Measurements from ENCODE around the gene S100A2.

The S100A2 gene

GRCh38 chr1:153571706-153572105 is 6.1 kb upstream of the S100A2 start:
- Histone ChIP-seq H3K4me3 (ENCODE audit: insufficient read depth in 1 of 2, low read depth in 1 of 2, low read length in 2 of 2) (no peak overlapping the region), H3K4me1 (ENCODE audit: control insufficient read depth, insufficient read depth, low read depth, low read length) (peaks cover 20% of the 10 kb centered on the region), H2AK5ac (ENCODE audit: low read length, severe bottlenecking) (peak overlapping the region; percentile 11), H3K9me3 (ENCODE audit: control insufficient read depth, low read length) (no peaks in the 10 kb centered on the region), H3K14ac (ENCODE audit: low read length in 2 of 2) (no peak overlapping the region), H2BK120ac (ENCODE audit: low read depth, low read length) (no peak overlapping the region), H4K8ac (ENCODE audit: low read length) (peak overlapping the region; percentile 55), H4K91ac (ENCODE audit: low read length) (peak overlapping the region; percentile 74), H3K27ac (ENCODE audit: low read length, poor library complexity, severe bottlenecking) (no peak overlapping the region), H3K18ac (ENCODE audit: low read depth in 1 of 2, low read length in 2 of 2) (no peak overlapping the region), H3K4me2 (ENCODE audit: low read length, poor library complexity, severe bottlenecking) (no peak overlapping the region), H2AFZ (ENCODE audit: low read depth, low read length) (no peak overlapping the region), H2BK5ac (ENCODE audit: low read depth, low read length, poor library complexity, severe bottlenecking) (no peak overlapping the region), H3K79me1 (replicated peaks; ENCODE audit: low read length, poor library complexity, severe bottlenecking) (no peaks in the 10 kb centered on the region), H3K9ac (ENCODE audit: low read length) (peak overlapping the region; percentile 69), H2BK12ac (ENCODE audit: low read length in 2 of 2) (peak overlapping the region; percentile 38 to 63), H3K27me3 (ENCODE audit: control insufficient read depth in 1 of 2, insufficient read depth in 1 of 2, low read length in 2 of 2) (no peaks in the 10 kb centered on the region), H3K36me3 (ENCODE audit: control insufficient read depth in 1 of 2, insufficient read depth in 2 of 2, low read depth in 1 of 2, low read length in 2 of 2) (no peaks in the 10 kb centered on the region), H3K4ac (ENCODE audit: low read depth in 1 of 2, low read length in 2 of 2) (no peak overlapping the region), H2BK15ac (ENCODE audit: low read depth, poor library complexity, severe bottlenecking) (no peak overlapping the region), H3K23ac (ENCODE audit: low read length in 2 of 2) (no peak overlapping the region)
- 88% methylated on average over 7 of the region's 7 CpGs for WGBS
- DNase-seq = no peak

- H2AFZ ChIP-seq (ENCODE audit: low read depth, low read length) = no peak overlapping the region
These were observed 5.2 kb upstream of the S100A2 start for GRCh38 chr1:153570874-153571273.

GRCh38 chr1:153569465-153569864 is 3.8 kb upstream of the S100A2 start:
- Histone ChIP-seq H4K8ac (ENCODE audit: low read length) (no peak overlapping the region), H3K9ac (ENCODE audit: low read length) (no peak overlapping the region), H3K14ac (ENCODE audit: low read length in 2 of 2) (no peak overlapping the region), H4K91ac (ENCODE audit: low read length) (no peak overlapping the region), H3K36me3 (ENCODE audit: control insufficient read depth in 1 of 2, insufficient read depth in 2 of 2, low read depth in 1 of 2, low read length in 2 of 2) (no peaks in the 10 kb centered on the region), H3K4me3 (ENCODE audit: insufficient read depth in 1 of 2, low read depth in 1 of 2, low read length in 2 of 2) (no peak overlapping the region), H3K4ac (ENCODE audit: low read depth in 1 of 2, low read length in 2 of 2) (no peak overlapping the region), H3K18ac (ENCODE audit: low read depth in 1 of 2, low read length in 2 of 2) (no peak overlapping the region), H2BK5ac (ENCODE audit: low read depth, low read length, poor library complexity, severe bottlenecking) (no peak overlapping the region), H3K23ac (ENCODE audit: low read length in 2 of 2) (no peak overlapping the region), H3K27ac (ENCODE audit: low read length, poor library complexity, severe bottlenecking) (no peak overlapping the region), H3K4me2 (ENCODE audit: low read length, poor library complexity, severe bottlenecking) (no peak overlapping the region), H2AFZ (ENCODE audit: low read depth, low read length) (no peak overlapping the region), H2BK12ac (ENCODE audit: low read length in 2 of 2) (peak overlapping the region in 1 of 2 experiments; percentile 23), H2AK5ac (ENCODE audit: low read length, severe bottlenecking) (peak overlapping the region; percentile 11), H2BK15ac (ENCODE audit: low read depth, poor library complexity, severe bottlenecking) (no peak overlapping the region), H3K9me3 (ENCODE audit: control insufficient read depth, low read length) (no peaks in the 10 kb centered on the region), H3K27me3 (ENCODE audit: control insufficient read depth in 1 of 2, insufficient read depth in 1 of 2, low read length in 2 of 2) (no peaks in the 10 kb centered on the region), H3K4me1 (ENCODE audit: control insufficient read depth, insufficient read depth, low read depth, low read length) (peaks cover 33% of the 10 kb centered on the region), H2BK120ac (ENCODE audit: low read depth, low read length) (no peak overlapping the region), H3K79me1 (replicated peaks; ENCODE audit: low read length, poor library complexity, severe bottlenecking) (peaks cover under 1% of the 10 kb centered on the region)
- 98% methylated on average over 8 of the region's 8 CpGs for WGBS
- DNase-seq = no peak

More at GRCh38 chr1:153570874-153571273, 5.2 kb upstream of the S100A2 start:
- H2BK12ac ChIP-seq (ENCODE audit: low read length in 2 of 2) = no peak overlapping the region
- no peak overlapping the region for H3K4me2 ChIP-seq (ENCODE audit: low read length, poor library complexity, severe bottlenecking)
- no peak overlapping the region for H4K8ac ChIP-seq (ENCODE audit: low read length)
- H2BK15ac ChIP-seq (ENCODE audit: low read depth, poor library complexity, severe bottlenecking) = no peak overlapping the region
- no peak overlapping the region for H3K9ac ChIP-seq (ENCODE audit: low read length)
- no peaks in the 10 kb centered on the region for H3K9me3 ChIP-seq (ENCODE audit: control insufficient read depth, low read length)
- H3K18ac ChIP-seq (ENCODE audit: low read depth in 1 of 2, low read length in 2 of 2) = no peak overlapping the region
- peak overlapping the region; percentile 33 for H2AK5ac ChIP-seq (ENCODE audit: low read length, severe bottlenecking)
- H3K4ac ChIP-seq (ENCODE audit: low read depth in 1 of 2, low read length in 2 of 2) = no peak overlapping the region
- H3K4me3 ChIP-seq (ENCODE audit: insufficient read depth in 1 of 2, low read depth in 1 of 2, low read length in 2 of 2) = no peak overlapping the region
- no peak overlapping the region for H3K23ac ChIP-seq (ENCODE audit: low read length in 2 of 2)
- no peaks in the 10 kb centered on the region for H3K36me3 ChIP-seq (ENCODE audit: control insufficient read depth in 1 of 2, insufficient read depth in 2 of 2, low read depth in 1 of 2, low read length in 2 of 2)
- no peaks in the 10 kb centered on the region for H3K79me1 ChIP-seq (replicated peaks; ENCODE audit: low read length, poor library complexity, severe bottlenecking)
- H3K14ac ChIP-seq (ENCODE audit: low read length in 2 of 2) = no peak overlapping the region
- H3K27me3 ChIP-seq (ENCODE audit: control insufficient read depth in 1 of 2, insufficient read depth in 1 of 2, low read length in 2 of 2) = no peaks in the 10 kb centered on the region
- 88% methylated on average over 5 of the region's 5 CpGs for WGBS
- H4K91ac ChIP-seq (ENCODE audit: low read length) = no peak overlapping the region
- H3K4me1 ChIP-seq (ENCODE audit: control insufficient read depth, insufficient read depth, low read depth, low read length) = peaks cover 25% of the 10 kb centered on the region
- no peak overlapping the region for H3K27ac ChIP-seq (ENCODE audit: low read length, poor library complexity, severe bottlenecking)
- no peak overlapping the region for H2BK120ac ChIP-seq (ENCODE audit: low read depth, low read length)
- no peak overlapping the region for H2BK5ac ChIP-seq (ENCODE audit: low read depth, low read length, poor library complexity, severe bottlenecking)
- no peak for DNase-seq

- H2BK15ac ChIP-seq (ENCODE audit: low read depth, poor library complexity, severe bottlenecking) = peak overlapping the region; percentile 85
- H3K9ac ChIP-seq (ENCODE audit: low read length) = peak overlapping the region; percentile 89
- H2BK120ac ChIP-seq (ENCODE audit: low read depth, low read length) = peak overlapping the region; percentile 36
- peak overlapping the region; percentile 98 for H3K27ac ChIP-seq (ENCODE audit: low read length, poor library complexity, severe bottlenecking)
- peak overlapping the region; percentile 86 to 95 for H3K4ac ChIP-seq (ENCODE audit: low read depth in 1 of 2, low read length in 2 of 2)
- no peaks in the 10 kb centered on the region for H3K9me3 ChIP-seq (ENCODE audit: control insufficient read depth, low read length)
- H3K79me1 ChIP-seq (replicated peaks; ENCODE audit: low read length, poor library complexity, severe bottlenecking) = peaks cover 9% of the 10 kb centered on the region
- H3K4me1 ChIP-seq (ENCODE audit: control insufficient read depth, insufficient read depth, low read depth, low read length) = peaks cover 43% of the 10 kb centered on the region
- peak overlapping the region; percentile 93 for H2BK5ac ChIP-seq (ENCODE audit: low read depth, low read length, poor library complexity, severe bottlenecking)
- H3K36me3 ChIP-seq (ENCODE audit: control insufficient read depth in 1 of 2, insufficient read depth in 2 of 2, low read depth in 1 of 2, low read length in 2 of 2) = no peaks in the 10 kb centered on the region
- 21% methylated on average over 24 of the region's 25 CpGs for WGBS
- peak overlapping the region; percentile 2 for H3K4me2 ChIP-seq (ENCODE audit: low read length, poor library complexity, severe bottlenecking)
- no peak overlapping the region for H3K14ac ChIP-seq (ENCODE audit: low read length in 2 of 2)
- peak overlapping the region; percentile 30 for H2AFZ ChIP-seq (ENCODE audit: low read depth, low read length)
- no peak overlapping the region for H3K23ac ChIP-seq (ENCODE audit: low read length in 2 of 2)
- peak overlapping the region; percentile 79 to 96 for H3K18ac ChIP-seq (ENCODE audit: low read depth in 1 of 2, low read length in 2 of 2)
- peak overlapping the region; percentile 92 for H4K8ac ChIP-seq (ENCODE audit: low read length)
- H3K27me3 ChIP-seq (ENCODE audit: control insufficient read depth in 1 of 2, insufficient read depth in 1 of 2, low read length in 2 of 2) = no peaks in the 10 kb centered on the region
- peak; percentile 89 for DNase-seq
- H2BK12ac ChIP-seq (ENCODE audit: low read length in 2 of 2) = peak overlapping the region; percentile 97
- H4K91ac ChIP-seq (ENCODE audit: low read length) = peak overlapping the region; percentile 94
- peak overlapping the region; percentile 95 for H2AK5ac ChIP-seq (ENCODE audit: low read length, severe bottlenecking)
- H3K4me3 ChIP-seq (ENCODE audit: insufficient read depth in 1 of 2, low read depth in 1 of 2, low read length in 2 of 2) = peak overlapping the region in 1 of 2 experiments; percentile 71
These were observed 2.9 kb upstream of the S100A2 start for GRCh38 chr1:153568367-153569099.
